ENCODE results near the gene FTH1.

DNA sequence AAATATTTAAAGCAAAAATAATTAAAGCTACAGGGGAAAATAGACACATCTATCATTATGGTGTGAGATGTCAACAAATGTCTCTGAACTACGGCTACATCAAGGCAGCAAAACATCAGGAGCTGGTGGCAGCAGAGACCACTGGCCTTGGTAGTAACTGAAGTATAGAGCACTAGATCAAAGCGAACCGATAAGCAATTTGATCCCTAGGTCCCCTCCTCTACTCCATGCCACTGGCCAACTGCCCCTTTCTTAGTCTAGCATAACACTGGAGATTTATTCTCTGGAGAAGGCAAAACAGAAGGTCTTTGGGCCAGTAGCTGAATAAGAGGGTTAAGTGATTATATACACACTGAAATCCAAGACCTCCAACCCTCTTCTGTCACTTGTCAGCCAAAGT, 36.5 kb downstream of the FTH1 start:
- no peak for TF ChIP-seq RAD21 (IDR thresholded peaks at IDR 0.05)
- TF ChIP-seq, protein P1, sequence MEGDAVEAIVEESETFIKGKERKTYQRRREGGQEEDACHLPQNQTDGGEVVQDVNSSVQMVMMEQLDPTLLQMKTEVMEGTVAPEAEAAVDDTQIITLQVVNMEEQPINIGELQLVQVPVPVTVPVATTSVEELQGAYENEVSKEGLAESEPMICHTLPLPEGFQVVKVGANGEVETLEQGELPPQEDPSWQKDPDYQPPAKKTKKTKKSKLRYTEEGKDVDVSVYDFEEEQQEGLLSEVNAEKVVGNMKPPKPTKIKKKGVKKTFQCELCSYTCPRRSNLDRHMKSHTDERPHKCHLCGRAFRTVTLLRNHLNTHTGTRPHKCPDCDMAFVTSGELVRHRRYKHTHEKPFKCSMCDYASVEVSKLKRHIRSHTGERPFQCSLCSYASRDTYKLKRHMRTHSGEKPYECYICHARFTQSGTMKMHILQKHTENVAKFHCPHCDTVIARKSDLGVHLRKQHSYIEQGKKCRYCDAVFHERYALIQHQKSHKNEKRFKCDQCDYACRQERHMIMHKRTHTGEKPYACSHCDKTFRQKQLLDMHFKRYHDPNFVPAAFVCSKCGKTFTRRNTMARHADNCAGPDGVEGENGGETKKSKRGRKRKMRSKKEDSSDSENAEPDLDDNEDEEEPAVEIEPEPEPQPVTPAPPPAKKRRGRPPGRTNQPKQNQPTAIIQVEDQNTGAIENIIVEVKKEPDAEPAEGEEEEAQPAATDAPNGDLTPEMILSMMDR (IDR thresholded peaks at IDR 0.05; ENCODE audit: low read depth, low read length, missing input control), result no peak
